ENCODE data around the gene CARD19. TPM values are rescaled to one million over a fixed set of nuclear protein-coding genes. Genes with fewer than 3 reads are reported as not detected.

Gene CARD19
- total RNA-seq, 1 experiment from 2014 or later: 97.5 TPM

GRCh38 chr9:93094658-93095204 lies 1.3 kb upstream of the CARD19 start:
- DNase-seq: no peak
- Histone ChIP-seq H3K27ac (peak overlapping the region; percentile 82), H3K79me2 (ENCODE audit: low read depth) (peaks cover 34% of the 10 kb centered on the region), H3K4me1 (replicated peaks; ENCODE audit: insufficient read depth) (peaks cover 55% of the 10 kb centered on the region), H3K36me3 (ENCODE audit: low read depth) (no peaks in the 10 kb centered on the region; the same call in 1 of the 2 replicates), H4K20me1 (ENCODE audit: insufficient read depth) (peaks cover 6% of the 10 kb centered on the region; the same call in 1 of the 2 replicates), H3K9me2 (ENCODE audit: insufficient read depth) (no peaks in the 10 kb centered on the region), H2AFZ (peak overlapping the region; percentile 71; the same call in 1 of the 2 replicates), H3K4me2 (peak overlapping the region; percentile 80), H3K27me3 (ENCODE audit: insufficient read depth, low read depth) (no peaks in the 10 kb centered on the region), H3K4me3 (peak overlapping the region; percentile 59; the same call in 1 of the 2 replicates), H3K9me3 (ENCODE audit: insufficient read depth, low read depth) (peaks cover 14% of the 10 kb centered on the region), H3F3A (ENCODE audit: insufficient read depth, low read depth) (peaks cover 49% of the 10 kb centered on the region)
- ChIA-PET POLR2A (ENCODE audit: unreplicated experiment) (interaction anchor here (0.6 to 1.2 kb wide), 6 partner anchors 11 to 166 kb away, joined by 3 to 13 read pairs (median 4); no protein-coding TSS in a partner anchor), CTCF (interaction anchor here (0.7 kb wide), 1 partner anchor 121 kb away, joined by 5 read pairs; no protein-coding TSS in a partner anchor)
- TSS peak; percentile 95 for BruUV-seq (replicated peaks)
- intact Hi-C loops (cut with micrococcal nuclease; ENCODE audit: unreplicated experiment): loop anchor here (5.0 to 10.0 kb wide), 5 partner anchors 32 to 1073 kb away; partner anchors contain the start of gene BICD2
- no peak for TF ChIP-seq EZH2 (IDR thresholded peaks at IDR 0.05; ENCODE audit: low read depth)
- no peak for TF ChIP-seq CTCF (conservative IDR thresholded peaks at IDR 0.05)

- no peaks in the 10 kb centered on the region for H3K27me3 ChIP-seq (ENCODE audit: insufficient read depth, low read depth)
- no peaks in the 10 kb centered on the region for H3K9me2 ChIP-seq (ENCODE audit: insufficient read depth)
- H2AFZ ChIP-seq: peak overlapping the region; percentile 71; the same call in 1 of the 2 replicates
- peak overlapping the region; percentile 90; the same call in 1 of the 2 replicates for H3K4me3 ChIP-seq
- no peak for TF ChIP-seq EZH2 (IDR thresholded peaks at IDR 0.05; ENCODE audit: low read depth)
- TF ChIP-seq CTCF (conservative IDR thresholded peaks at IDR 0.05): no peak
- peaks cover 6% of the 10 kb centered on the region for H3K36me3 ChIP-seq (ENCODE audit: low read depth)
- peak overlapping the region; percentile 82 for H3K27ac ChIP-seq
- H3K79me2 ChIP-seq (ENCODE audit: low read depth): peaks cover 41% of the 10 kb centered on the region
- peaks cover 10% of the 10 kb centered on the region; the same call in 1 of the 2 replicates for H4K20me1 ChIP-seq (ENCODE audit: insufficient read depth)
- peak; percentile 90 to 100 for DNase-seq
- POLR2A ChIA-PET (ENCODE audit: unreplicated experiment): interaction anchor here (0.6 to 1.2 kb wide), 6 partner anchors 12 to 471 kb away, joined by 3 to 13 read pairs (median 4); no protein-coding TSS in a partner anchor
- peaks cover 46% of the 10 kb centered on the region for H3F3A ChIP-seq (ENCODE audit: insufficient read depth, low read depth)
- intact Hi-C loops (cut with micrococcal nuclease; ENCODE audit: unreplicated experiment): loop anchor here (5.0 to 10.0 kb wide), 5 partner anchors 33 to 1072 kb away; partner anchors contain the start of gene BICD2
- H3K4me1 ChIP-seq (replicated peaks; ENCODE audit: insufficient read depth): peaks cover 57% of the 10 kb centered on the region
- no TSS peak for BruUV-seq (replicated peaks)
- H3K9me3 ChIP-seq (ENCODE audit: insufficient read depth, low read depth): peaks cover 9% of the 10 kb centered on the region
- CTCF ChIA-PET: interaction anchor here (0.7 kb wide), 1 partner anchor 121 kb away, joined by 5 read pairs; no protein-coding TSS in a partner anchor
- peak overlapping the region; percentile 80 for H3K4me2 ChIP-seq
These were observed 549 bp upstream of the CARD19 start for GRCh38 chr9:93095205-93096130.
